Spleen (tissue), 11 donors: ENCODE measurements around the gene MMS22L. TPM values are rescaled to one million over a fixed set of nuclear protein-coding genes. Genes with fewer than 3 reads are reported as not detected.

Experiments used
- DNase-seq: peaks from one replicate; pipeline ENCODE4 v3.0.0-alpha.2; 2020
- H3K27ac ChIP-seq, 8 donors: fragments of 200-600 bp; sonication (generic) in 7 of 8; 1 replicate in 4 of 8; 2 replicates in 4 of 8; pipeline versions ENCODE4 v1.5.0 to v1.8.0; 2016 to 2021; ENCODE audit warnings: inconsistent platforms in 4 of 8, mild to moderate bottlenecking in 4 of 8, moderate library complexity in 1 of 8
- H3K27me3 ChIP-seq, 7 donors: fragments of 200-600 bp; sonication (generic) in 6 of 7; replicated peaks in 1 of 7; 1 replicate in 4 of 7; 2 replicates in 3 of 7; pipeline versions ENCODE4 v1.5.0 to v1.8.0; 2016 to 2021; ENCODE audit warnings: inconsistent platforms in 3 of 7, mild to moderate bottlenecking in 1 of 7
- H3K36me3 ChIP-seq, 6 donors: fragments of 200-600 bp; sonication (generic) in 5 of 6; 1 replicate in 4 of 6; 2 replicates in 2 of 6; pipeline versions ENCODE4 v1.5.0 to v1.8.0; 2016 to 2021; ENCODE audit warnings: inconsistent platforms in 2 of 6
- H3K4me1 ChIP-seq, 6 donors: fragments of 200-600 bp; sonication (generic) in 5 of 6; 1 replicate in 3 of 6; 2 replicates in 3 of 6; pipeline versions ENCODE4 v1.5.0 to v1.8.0; 2016 to 2021; ENCODE audit warnings: inconsistent platforms in 3 of 6
- H3K4me3 ChIP-seq, 8 donors: fragments of 200-600 bp; sonication (generic) in 7 of 8; 1 replicate in 4 of 8; 2 replicates in 4 of 8; pipeline versions ENCODE4 v1.5.0 to v1.8.0; 2016 to 2021; ENCODE audit warnings: inconsistent platforms in 4 of 8, mild to moderate bottlenecking in 4 of 8, moderate library complexity in 2 of 8
- H3K9me3 ChIP-seq, 8 donors: fragments of 200-600 bp; sonication (generic) in 7 of 8; 1 replicate in 4 of 8; 2 replicates in 4 of 8; pipeline versions ENCODE4 v1.5.0 to v1.8.0; 2016 to 2021; ENCODE audit warnings: inconsistent platforms in 4 of 8
- POLR2A ChIP-seq, 3 donors: fragments of 450-650 bp; IDR thresholded peaks; one replicate each; pipeline ENCODE4 v1.5.1; 2017; ENCODE audit warnings: antibody characterized with exemption in 3 of 3, mild to moderate bottlenecking in 1 of 3
- POLR2AphosphoS5 ChIP-seq, 3 donors: sonication (generic); formaldehyde crosslinking; IDR thresholded peaks; one replicate each; pipeline ENCODE4 v1.5.1; 2017; ENCODE audit warnings: antibody characterized with exemption in 3 of 3
- WGBS, 5 donors: extraction: QIAGEN DNeasy Blood & Tissue Kit in 3 of 5; methylation state at CpG; one replicate each; pipeline versions ENCODE4 v1.1.5 to v1.1.7; 2013 to 2018; 5-methylcytosine and 5-hydroxymethylcytosine counted together
- intact Hi-C: fragments of 100-400 bp; cut with DNase I; formaldehyde crosslinking; loops from one replicate; pipeline ENCODE4 v1.15.0; 2023; ENCODE audit warnings: low total_unique reads
- polyA plus RNA-seq, 3 donors: library from polyadenylated mRNA; stranded (reverse); fragments of 200-250 nt; gene quantifications; one replicate each; pipeline ENCODE4 v1.2.1, GENCODE V29; 2013
- total RNA-seq, 7 donors: library from RNA; depleted of rRNA in 3 of 7; stranded (reverse); fragments of >200 nt in 3 of 7; fragmentation: NEBNext Ultra II Directional in 4 of 7; extraction: Animal tissue kit (Norgen Biotek cat#: 25700) in 4 of 7; gene quantifications; one replicate each; pipeline versions ENCODE4 v1.1.0 to v1.2.1, GENCODE V29; 2016 to 2021
- TF ChIP-seq, protein P1 (sequence below), 11 experiments: fragments of 200-600 bp in 7 of 11; fragments of 450-650 bp in 4 of 11; sonication (generic) in 4 of 11; IDR thresholded peaks in 8 of 11; conservative IDR thresholded peaks in 3 of 11; 1 replicate in 7 of 11; 2 replicates in 4 of 11; pipeline versions ENCODE4 v1.4.0 to v1.8.0; 2016 to 2021; ENCODE audit warnings: antibody characterized with exemption in 11 of 11, inconsistent platforms in 4 of 11, mild to moderate bottlenecking in 1 of 11
- donor health status: healthy with polysubstance abuse.
- donor health status: DM: no; HTN: no; CAD: no; lungs with moderate emphysema.
- donor health status: DM: no; HTN: no; CAD: no.
- donor health status: Bipolar disorder and iron deficiency.
- donor health status: healthy.
- donor health status: DM: no; HTN: no; CAD: no.
- donor health status: DM: yes; HTN: yes; CAD: no.

The MMS22L gene
- total and polyA plus RNA-seq, 10 donors, result 1.4 to 42.3 (median 12.1) TPM

DNA sequence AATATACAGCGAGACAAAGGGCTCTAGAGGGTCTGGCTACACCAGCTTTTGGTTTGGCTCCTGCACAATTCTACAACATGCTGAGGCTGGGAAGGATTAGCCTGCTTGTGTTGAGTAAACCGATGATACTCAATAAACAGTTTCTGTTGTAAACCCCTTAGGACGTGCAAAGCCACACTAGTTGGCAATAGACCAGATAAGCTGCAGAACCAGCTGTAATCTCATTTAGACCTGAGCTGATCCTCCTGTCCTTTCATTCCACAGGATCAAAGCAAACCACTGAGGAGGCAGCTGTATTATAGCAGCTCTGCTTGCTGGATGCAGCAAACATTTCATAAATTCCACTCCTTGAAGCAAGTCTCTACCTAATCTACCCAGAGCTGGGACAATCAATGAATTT lies 79.7 kb downstream of the MMS22L start:
- WGBS, 5 donors, result 76 to 87% (median 82%) methylated on average over 3 of the region's 3 CpGs
- no peaks in the 10 kb centered on the region for H3K27me3 ChIP-seq
- H3K4me1 ChIP-seq, result no peaks in the 10 kb centered on the region
- intact Hi-C loops, result no loop called here
- no peak overlapping the region for H3K4me3 ChIP-seq
- no peak overlapping the region for H3K27ac ChIP-seq
- H3K36me3 ChIP-seq, result peaks cover 0 to 6% (median 0%) of the 10 kb centered on the region in 6 donors
- H3K9me3 ChIP-seq, result no peaks in the 10 kb centered on the region
- TF ChIP-seq, protein P1, sequence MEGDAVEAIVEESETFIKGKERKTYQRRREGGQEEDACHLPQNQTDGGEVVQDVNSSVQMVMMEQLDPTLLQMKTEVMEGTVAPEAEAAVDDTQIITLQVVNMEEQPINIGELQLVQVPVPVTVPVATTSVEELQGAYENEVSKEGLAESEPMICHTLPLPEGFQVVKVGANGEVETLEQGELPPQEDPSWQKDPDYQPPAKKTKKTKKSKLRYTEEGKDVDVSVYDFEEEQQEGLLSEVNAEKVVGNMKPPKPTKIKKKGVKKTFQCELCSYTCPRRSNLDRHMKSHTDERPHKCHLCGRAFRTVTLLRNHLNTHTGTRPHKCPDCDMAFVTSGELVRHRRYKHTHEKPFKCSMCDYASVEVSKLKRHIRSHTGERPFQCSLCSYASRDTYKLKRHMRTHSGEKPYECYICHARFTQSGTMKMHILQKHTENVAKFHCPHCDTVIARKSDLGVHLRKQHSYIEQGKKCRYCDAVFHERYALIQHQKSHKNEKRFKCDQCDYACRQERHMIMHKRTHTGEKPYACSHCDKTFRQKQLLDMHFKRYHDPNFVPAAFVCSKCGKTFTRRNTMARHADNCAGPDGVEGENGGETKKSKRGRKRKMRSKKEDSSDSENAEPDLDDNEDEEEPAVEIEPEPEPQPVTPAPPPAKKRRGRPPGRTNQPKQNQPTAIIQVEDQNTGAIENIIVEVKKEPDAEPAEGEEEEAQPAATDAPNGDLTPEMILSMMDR (IDR thresholded peaks at IDR 0.05 in 8 of 11, conservative IDR thresholded peaks at IDR 0.05 in 3 of 11), result no peak
- TF ChIP-seq POLR2A (IDR thresholded peaks at IDR 0.05) (no peak), POLR2AphosphoS5 (IDR thresholded peaks at IDR 0.05) (no peak)
- DNase-seq, result no peak

DNA sequence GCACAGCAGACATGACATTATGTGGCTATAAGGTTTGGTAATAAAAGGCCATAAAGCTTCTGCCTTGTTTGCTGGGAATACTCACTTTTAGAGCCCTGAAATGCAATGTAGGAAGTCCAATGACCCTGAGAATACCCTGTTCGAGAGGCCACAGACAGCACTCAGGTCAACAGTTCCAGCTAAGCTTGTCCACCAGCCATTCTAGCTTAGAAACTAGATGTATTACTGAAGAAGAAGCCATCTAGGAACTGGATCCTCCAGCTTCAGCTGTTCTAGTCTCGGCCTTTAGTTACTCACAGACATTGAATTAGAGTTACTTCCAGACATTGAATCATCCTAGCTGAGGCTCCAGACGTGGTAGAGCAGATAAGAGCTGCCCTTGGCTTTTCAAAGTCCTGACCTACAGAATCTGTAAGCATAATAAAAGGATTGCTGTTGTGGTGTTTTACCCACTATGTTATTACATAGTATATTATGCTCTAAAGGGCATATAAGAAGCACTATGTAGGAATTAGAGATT lies 84.9 kb downstream of the MMS22L start:
- Histone ChIP-seq H3K4me3 (no peak overlapping the region), H3K9me3 (no peaks in the 10 kb centered on the region), H3K4me1 (no peaks in the 10 kb centered on the region), H3K27me3 (no peaks in the 10 kb centered on the region), H3K27ac (no peak overlapping the region), H3K36me3 (peaks cover 0 to 18% (median 2%) of the 10 kb centered on the region in 6 donors)
- intact Hi-C loops, result no loop called here
- no peak for DNase-seq
- 83 to 91% (median 88%) methylated on average over 3 of the region's 3 CpGs for WGBS, 5 donors
- TF ChIP-seq, protein P1 (IDR thresholded peaks at IDR 0.05 in 8 of 11, conservative IDR thresholded peaks at IDR 0.05 in 3 of 11), result no peak
- TF ChIP-seq POLR2A (IDR thresholded peaks at IDR 0.05) (no peak), POLR2AphosphoS5 (IDR thresholded peaks at IDR 0.05) (no peak)

DNA sequence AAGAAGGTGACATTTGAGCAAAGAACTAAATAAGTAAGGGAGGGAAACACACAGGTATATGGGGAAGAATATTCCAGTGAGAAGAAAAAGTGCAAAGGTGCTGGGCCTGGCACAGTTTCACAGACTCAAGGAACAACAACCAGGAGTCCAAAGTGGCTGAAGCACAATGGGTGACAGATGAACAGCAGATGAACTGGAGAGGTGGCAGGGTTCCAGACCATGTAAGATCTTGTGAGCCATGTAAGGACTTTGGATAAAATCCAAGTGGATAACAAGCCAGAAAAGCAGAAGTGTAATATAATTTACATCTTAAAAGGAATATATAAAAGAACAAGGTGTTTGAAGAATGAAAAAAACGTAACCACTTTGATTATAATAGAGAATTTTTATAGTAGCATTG lies 87.9 kb downstream of the MMS22L start:
- WGBS, 5 donors, result 83 to 98% (median 90%) methylated on average over 1 of the region's 1 CpG

DNA sequence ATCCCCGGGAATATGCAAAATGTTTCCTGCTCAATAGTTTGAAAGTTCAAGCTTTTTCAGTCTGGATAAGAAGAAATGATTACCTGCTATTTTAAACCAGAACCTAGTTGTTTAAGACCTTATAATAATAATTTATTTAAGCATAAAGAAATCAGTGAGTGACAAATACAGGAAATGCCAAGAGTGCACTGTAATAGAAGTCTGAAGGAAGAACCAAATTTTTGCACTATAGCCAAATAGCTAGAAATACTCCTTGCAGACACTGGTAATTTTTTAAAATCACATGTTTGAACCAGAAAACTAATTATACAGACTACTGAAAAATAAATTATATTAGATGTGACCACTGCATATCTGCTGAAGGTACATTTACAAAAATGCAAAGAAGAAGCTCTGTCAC lies 93.2 kb downstream of the MMS22L start:
- peaks cover 0 to 13% (median 2%) of the 10 kb centered on the region in 6 donors for H3K36me3 ChIP-seq
- 51 to 83% (median 77%) methylated on average over 1 of the region's 1 CpG for WGBS, 5 donors
- TF ChIP-seq POLR2AphosphoS5 (IDR thresholded peaks at IDR 0.05) (no peak), POLR2A (IDR thresholded peaks at IDR 0.05) (no peak)
- TF ChIP-seq, protein P1 (IDR thresholded peaks at IDR 0.05 in 8 of 11, conservative IDR thresholded peaks at IDR 0.05 in 3 of 11), result no peak
- no peak for DNase-seq
- H3K9me3 ChIP-seq, result no peaks in the 10 kb centered on the region
- no peaks in the 10 kb centered on the region for H3K27me3 ChIP-seq
- H3K27ac ChIP-seq, result no peak overlapping the region
- no peaks in the 10 kb centered on the region for H3K4me1 ChIP-seq
- H3K4me3 ChIP-seq, result no peak overlapping the region
- intact Hi-C loops, result loop anchor here (10.0 kb wide), 1 partner anchor 205 kb away; no protein-coding TSS in a partner anchor

More for the DNA sequence above, 87.9 kb downstream of the MMS22L start:
- H3K36me3 ChIP-seq, result peaks cover 0 to 17% (median 2%) of the 10 kb centered on the region in 6 donors
- H3K27ac ChIP-seq, result no peak overlapping the region
- intact Hi-C loops, result no loop called here
- no peak for DNase-seq
- H3K4me3 ChIP-seq, result no peak overlapping the region
- no peaks in the 10 kb centered on the region for H3K27me3 ChIP-seq
- TF ChIP-seq, protein P1 (IDR thresholded peaks at IDR 0.05 in 8 of 11, conservative IDR thresholded peaks at IDR 0.05 in 3 of 11), result no peak
- no peak for TF ChIP-seq POLR2AphosphoS5 (IDR thresholded peaks at IDR 0.05)
- H3K4me1 ChIP-seq, result no peaks in the 10 kb centered on the region
- no peaks in the 10 kb centered on the region for H3K9me3 ChIP-seq
